ENCODE results near the gene MARCHF10.

- TF ChIP-seq POLR2A (IDR thresholded peaks at IDR 0.05): no peak
- TF ChIP-seq CTCF (IDR thresholded peaks at IDR 0.05): no peak
Observed at GRCh38 chr17:62751060-62751691, 56.9 kb downstream of the MARCHF10 start.

Data from ovary (tissue), 3 donors.